Smooth muscle cell (in vitro differentiated cells): ENCODE data around the gene SLC9C2. TPM values are rescaled to one million over a fixed set of nuclear protein-coding genes. Genes with fewer than 3 reads are reported as not detected.
"Not testable (repeated sequence)": the region's sequence is repeated elsewhere in the genome, so short reads cannot be mapped to it uniquely, and the experiment has no call there.

Experiments used
- DNase-seq: peaks from one replicate; lab custom pipeline; 2025; ENCODE audit not compliant: unreplicated experiment; lab: John Stamatoyannopoulos, UW
- H2AFZ ChIP-seq: fragments of 200-600 bp; sonication (generic); 2 replicates; pipeline ENCODE4 v1.6.0; 2016; ENCODE audit warnings: antibody characterized with exemption, low read depth, mild to moderate bottlenecking
- H3F3A ChIP-seq: fragments of 200-600 bp; sonication (generic); 2 replicates; pipeline ENCODE4 v1.6.0; 2017; ENCODE audit warnings: antibody characterized with exemption, low read depth
- H3K27ac ChIP-seq: fragments of 200-600 bp; sonication (generic); 2 replicates; pipeline ENCODE4 v1.5.1; 2016; ENCODE audit warnings: low read depth, mild to moderate bottlenecking
- H3K27me3 ChIP-seq: fragments of 200-600 bp; sonication (generic); 2 replicates; pipeline ENCODE4 v1.6.1; 2016; ENCODE audit warnings: low read depth, mild to moderate bottlenecking
- H3K36me3 ChIP-seq: fragments of 200-600 bp; sonication (generic); 2 replicates; pipeline ENCODE4 v1.5.1; 2016; ENCODE audit warnings: low read depth
- H3K4me1 ChIP-seq: fragments of 200-600 bp; sonication (generic); 2 replicates; pipeline ENCODE4 v1.5.1; 2016; ENCODE audit warnings: low read depth
- H3K4me2 ChIP-seq: fragments of 200-600 bp; sonication (generic); 2 replicates; pipeline ENCODE4 v1.6.0; 2016; ENCODE audit warnings: mild to moderate bottlenecking
- H3K4me3 ChIP-seq: fragments of 200-600 bp; sonication (generic); 2 replicates; pipeline ENCODE4 v1.5.1; 2016; ENCODE audit warnings: mild to moderate bottlenecking
- H3K79me2 ChIP-seq: fragments of 200-600 bp; sonication (generic); 2 replicates; pipeline ENCODE4 v1.6.0; 2016; ENCODE audit warnings: low read depth, mild to moderate bottlenecking
- H3K9ac ChIP-seq: fragments of 200-600 bp; sonication (generic); 2 replicates; pipeline ENCODE4 v1.6.0; 2016; ENCODE audit warnings: low read depth
- H3K9me3 ChIP-seq: fragments of 200-600 bp; sonication (generic); replicated peaks from 2 replicates; pipeline ENCODE4 v1.5.1; 2016; ENCODE audit warnings: low read depth
- H4K20me1 ChIP-seq: fragments of 200-600 bp; sonication (generic); 2 replicates; pipeline ENCODE4 v1.6.0; 2016; ENCODE audit warnings: low read depth
- WGBS: methylation state at CpG from one replicate; pipeline ENCODE4 v1.1.7; 2016; ENCODE audit warnings: low lambda C conversion rate; 5-methylcytosine and 5-hydroxymethylcytosine counted together
- polyA plus RNA-seq: library from polyadenylated mRNA; unstranded; fragments of >200 nt; fragmentation: Nextera tagmentation; extraction: Ambion mirVana; gene quantifications from 2 replicates; pipeline ENCODE4 v1.2.1, GENCODE V29; 2016
- total RNA-seq: library from RNA; depleted of rRNA; stranded (reverse); fragments of >200 nt; gene quantifications from 2 replicates; pipeline ENCODE4 v1.2.3, GENCODE V29; 2014
- TF ChIP-seq, protein P1 (sequence below): fragments of 200-600 bp; sonication (generic); IDR thresholded peaks from 2 replicates; pipeline ENCODE4 v1.5.1; 2017; ENCODE audit warnings: borderline replicate concordance, mild to moderate bottlenecking, antibody characterized with exemption; ENCODE audit not compliant: insufficient read depth, poor library complexity, severe bottlenecking

SLC9C2 gene
- total and polyA plus RNA-seq, 2 experiments from 2014 or later = 0.35 TPM; not detected in 1

DNA sequence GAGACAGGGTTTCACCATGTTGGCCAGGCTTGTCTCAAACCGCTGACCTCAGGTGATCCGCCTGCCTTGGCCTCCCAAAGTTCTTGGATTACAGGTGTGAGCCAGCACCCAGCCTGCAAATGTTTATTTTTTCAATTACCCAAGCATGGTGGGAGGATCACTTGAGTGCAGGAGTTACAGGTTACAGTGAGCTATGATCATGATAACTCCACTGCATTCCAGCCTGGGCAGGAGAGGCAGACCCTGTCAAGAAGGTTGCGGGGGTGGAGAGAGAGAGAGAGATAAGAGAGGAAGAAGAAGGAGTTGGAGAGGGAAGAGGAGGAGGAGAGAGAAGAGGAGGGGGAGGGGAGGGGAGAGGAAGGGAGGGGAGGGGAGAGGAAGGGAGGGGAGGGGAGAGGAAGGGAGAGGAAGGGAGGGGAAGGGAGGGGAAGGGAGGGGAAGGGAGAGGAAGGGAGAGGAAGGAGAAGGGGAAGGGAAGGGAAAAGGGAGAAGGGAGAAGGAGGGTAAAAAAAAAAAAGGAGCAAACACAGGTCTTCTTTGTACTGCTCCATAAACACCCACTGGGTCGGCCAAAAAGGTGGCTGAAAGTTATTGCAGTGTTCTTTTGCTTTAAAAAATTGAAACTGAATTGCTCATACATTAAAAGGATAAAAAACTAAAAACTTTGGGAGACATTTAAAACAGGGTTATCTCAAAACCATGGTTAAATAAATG lies 5.8 kb upstream of the SLC9C2 start:
- H3K4me2 ChIP-seq = no peak overlapping the region
- WGBS = 95% methylated on average over 4 of the region's 4 CpGs
- TF ChIP-seq, protein P1, sequence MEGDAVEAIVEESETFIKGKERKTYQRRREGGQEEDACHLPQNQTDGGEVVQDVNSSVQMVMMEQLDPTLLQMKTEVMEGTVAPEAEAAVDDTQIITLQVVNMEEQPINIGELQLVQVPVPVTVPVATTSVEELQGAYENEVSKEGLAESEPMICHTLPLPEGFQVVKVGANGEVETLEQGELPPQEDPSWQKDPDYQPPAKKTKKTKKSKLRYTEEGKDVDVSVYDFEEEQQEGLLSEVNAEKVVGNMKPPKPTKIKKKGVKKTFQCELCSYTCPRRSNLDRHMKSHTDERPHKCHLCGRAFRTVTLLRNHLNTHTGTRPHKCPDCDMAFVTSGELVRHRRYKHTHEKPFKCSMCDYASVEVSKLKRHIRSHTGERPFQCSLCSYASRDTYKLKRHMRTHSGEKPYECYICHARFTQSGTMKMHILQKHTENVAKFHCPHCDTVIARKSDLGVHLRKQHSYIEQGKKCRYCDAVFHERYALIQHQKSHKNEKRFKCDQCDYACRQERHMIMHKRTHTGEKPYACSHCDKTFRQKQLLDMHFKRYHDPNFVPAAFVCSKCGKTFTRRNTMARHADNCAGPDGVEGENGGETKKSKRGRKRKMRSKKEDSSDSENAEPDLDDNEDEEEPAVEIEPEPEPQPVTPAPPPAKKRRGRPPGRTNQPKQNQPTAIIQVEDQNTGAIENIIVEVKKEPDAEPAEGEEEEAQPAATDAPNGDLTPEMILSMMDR = no peak
- no peaks in the 10 kb centered on the region for H3K4me1 ChIP-seq
- DNase-seq = no peak
- H3K36me3 ChIP-seq = no peaks in the 10 kb centered on the region
- H3K9me3 ChIP-seq = no peaks in the 10 kb centered on the region
- H3K79me2 ChIP-seq = no peaks in the 10 kb centered on the region
- H3F3A ChIP-seq = no peaks in the 10 kb centered on the region
- no peak overlapping the region for H3K9ac ChIP-seq
- H3K27me3 ChIP-seq = no peaks in the 10 kb centered on the region
- no peak overlapping the region for H3K27ac ChIP-seq
- H4K20me1 ChIP-seq = no peaks in the 10 kb centered on the region
- H3K4me3 ChIP-seq = no peak overlapping the region
- no peak overlapping the region for H2AFZ ChIP-seq

- Histone ChIP-seq H4K20me1 (no peaks in the 10 kb centered on the region), H3K27me3 (no peaks in the 10 kb centered on the region), H3K4me1 (no peaks in the 10 kb centered on the region), H3K9me3 (no peaks in the 10 kb centered on the region), H3K4me3 (no peak overlapping the region), H3K4me2 (no peak overlapping the region), H3K36me3 (no peaks in the 10 kb centered on the region), H3K27ac (no peak overlapping the region), H2AFZ (no peak overlapping the region), H3F3A (no peaks in the 10 kb centered on the region), H3K79me2 (no peaks in the 10 kb centered on the region), H3K9ac (no peak overlapping the region)
- DNase-seq = no peak
- TF ChIP-seq, protein P1 = no peak
- WGBS = 94% methylated on average over 2 of the region's 2 CpGs
Observed at GRCh38 chr1:173601588-173601987, 1.3 kb downstream of the SLC9C2 start.

DNA sequence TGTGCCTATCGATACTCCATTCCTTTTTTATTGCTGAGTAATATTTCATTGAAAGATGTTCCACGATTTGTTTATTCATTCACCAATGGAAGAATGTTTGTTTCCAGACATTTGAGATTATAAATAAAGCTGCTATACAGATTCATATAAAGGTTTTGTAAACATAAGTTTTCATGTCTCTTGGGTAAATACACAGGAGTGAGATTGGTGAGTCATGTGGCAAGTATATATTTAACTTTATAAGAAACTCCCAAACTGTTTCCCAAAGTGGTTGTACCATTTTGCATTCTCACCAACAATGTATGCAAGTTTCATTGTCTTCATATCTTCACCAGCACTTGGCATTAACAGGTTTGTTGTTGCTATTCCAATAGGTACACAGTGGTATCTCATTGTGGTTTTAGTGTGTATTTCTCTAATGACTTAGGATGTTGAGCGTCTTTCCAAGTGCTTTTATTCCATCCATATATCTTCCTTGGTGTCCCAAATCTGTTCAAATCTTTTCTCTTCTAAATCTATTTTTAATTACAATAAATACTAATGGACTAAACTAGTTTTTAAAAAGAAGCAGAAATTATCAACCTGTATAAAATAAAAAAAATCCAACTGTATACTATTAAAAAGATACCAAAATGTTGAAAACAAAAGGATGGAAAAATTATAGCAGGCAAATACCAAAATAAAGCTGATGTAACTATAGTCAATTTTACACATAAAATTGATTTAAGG lies 6.6 kb downstream of the SLC9C2 start:
- H3K27me3 ChIP-seq = no peaks in the 10 kb centered on the region
- DNase-seq = no peak
- no peak overlapping the region for H3K4me3 ChIP-seq
- no peaks in the 10 kb centered on the region for H3K79me2 ChIP-seq
- no peaks in the 10 kb centered on the region for H4K20me1 ChIP-seq
- no peak overlapping the region for H3K27ac ChIP-seq
- no peak overlapping the region for H2AFZ ChIP-seq
- H3K36me3 ChIP-seq = no peaks in the 10 kb centered on the region
- 96% methylated on average over 3 of the region's 3 CpGs for WGBS
- no peaks in the 10 kb centered on the region for H3F3A ChIP-seq
- no peak overlapping the region for H3K9ac ChIP-seq
- TF ChIP-seq, protein P1 = no peak
- no peaks in the 10 kb centered on the region for H3K4me1 ChIP-seq
- H3K4me2 ChIP-seq = no peak overlapping the region
- no peaks in the 10 kb centered on the region for H3K9me3 ChIP-seq

- not testable (repeated sequence) for H3K4me2 ChIP-seq, H3K27ac ChIP-seq, H2AFZ ChIP-seq, H3K4me1 ChIP-seq, H4K20me1 ChIP-seq, H3F3A ChIP-seq, DNase-seq, H3K27me3 ChIP-seq, H3K79me2 ChIP-seq, H3K4me3 ChIP-seq, H3K36me3 ChIP-seq, H3K9ac ChIP-seq, H3K9me3 ChIP-seq
- 91% methylated on average over 5 of the region's 5 CpGs for WGBS
Observed at GRCh38 chr1:173591138-173591537, 11.7 kb downstream of the SLC9C2 start.
